AG09309 (cell line): ENCODE results near the gene GRK3.

Experiments
- DNase-seq: peaks from one replicate; pipeline ENCODE4 v3.0.0-alpha.2; 2010; ENCODE audit warnings: low read depth
- H3K4me3 ChIP-seq: 2 replicates; pipeline ENCODE4 v1.5.1; 2011; ENCODE audit warnings: mild to moderate bottlenecking, low read depth, low read length, moderate library complexity; ENCODE audit not compliant: control insufficient read depth
- CTCF ChIP-seq: IDR thresholded peaks from 2 replicates; pipeline ENCODE4 v1.5.1; 2011; ENCODE audit warnings: mild to moderate bottlenecking, low read depth, low read length, inconsistent platforms; ENCODE audit not compliant: insufficient read depth, control insufficient read depth; ENCODE audit errors: missing control alignments

Gene GRK3

GRCh38 chr22:25641650-25642049 lies 77.2 kb downstream of the GRK3 start:
- no peak overlapping the region for H3K4me3 ChIP-seq
- DNase-seq, result no peak
- no peak for TF ChIP-seq CTCF

- no peak for DNase-seq
- H3K4me3 ChIP-seq, result no peak overlapping the region
- TF ChIP-seq CTCF, result no peak
Observed at GRCh38 chr22:25643232-25644000, 78.9 kb downstream of the GRK3 start.

- no peak for TF ChIP-seq CTCF
- DNase-seq, result no peak
- H3K4me3 ChIP-seq, result no peak overlapping the region
Observed at GRCh38 chr22:25644122-25644521, 79.6 kb downstream of the GRK3 start.

- no peak overlapping the region for H3K4me3 ChIP-seq
- no peak for TF ChIP-seq CTCF
- no peak for DNase-seq
Observed at GRCh38 chr22:25645266-25645665, 80.8 kb downstream of the GRK3 start.

GRCh38 chr22:25645964-25646363 lies 81.5 kb downstream of the GRK3 start:
- no peak for DNase-seq
- no peak for TF ChIP-seq CTCF
- no peak overlapping the region for H3K4me3 ChIP-seq

- H3K4me3 ChIP-seq, result no peak overlapping the region
- no peak for DNase-seq
- no peak for TF ChIP-seq CTCF
Observed at GRCh38 chr22:25650833-25651232, 86.4 kb downstream of the GRK3 start.
